Calu3 (cell line): Measurements from ENCODE around the gene TMEM100. TPM values are rescaled to one million over a fixed set of nuclear protein-coding genes. Genes with fewer than 3 reads are reported as not detected.

Source experiments
- BruUV-seq: library from RNA; stranded (reverse); fragments of 400-500 nt; replicated peaks from 2 replicates; lab custom pipeline; 2021; lab: Mats Ljungman, UMichigan
- CTCF ChIA-PET: fragments of 300-600 bp; sonication (Branson Sonifier 250); formaldehyde crosslinking; loops from one replicate; lab custom pipeline; 2022; ENCODE audit warnings: antibody characterized with exemption; lab: Charles Lee
- DNase-seq: peaks from one replicate; pipeline ENCODE4 v3.0.0; 2022
- H3K27ac Mint-ChIP-seq: one replicate; pipeline ENCODE4 v1.8.0; 2022; ENCODE audit warnings: mixed read lengths; ENCODE audit not compliant: unreplicated experiment
- H3K27me3 Mint-ChIP-seq: one replicate; pipeline ENCODE4 v1.8.0; 2022; ENCODE audit warnings: mixed read lengths; ENCODE audit not compliant: unreplicated experiment
- H3K36me3 Mint-ChIP-seq: one replicate; pipeline ENCODE4 v1.8.0; 2022; ENCODE audit warnings: mild to moderate bottlenecking, moderate library complexity, mixed read lengths; ENCODE audit not compliant: insufficient read depth, unreplicated experiment
- H3K4me1 Mint-ChIP-seq: one replicate; pipeline ENCODE4 v1.8.0; 2022; ENCODE audit warnings: mild to moderate bottlenecking, low read depth, mixed read lengths; ENCODE audit not compliant: unreplicated experiment
- H3K4me3 Mint-ChIP-seq: one replicate; pipeline ENCODE4 v1.8.0; 2022; ENCODE audit warnings: mild to moderate bottlenecking, low read depth, moderate library complexity, mixed read lengths; ENCODE audit not compliant: unreplicated experiment
- H3K9me3 Mint-ChIP-seq: one replicate; pipeline ENCODE4 v1.8.0; 2022; ENCODE audit warnings: low read depth, mixed read lengths; ENCODE audit not compliant: unreplicated experiment
- CTCF ChIP-seq: fragments of 200-600 bp; IDR thresholded peaks from one replicate; pipeline ENCODE4 v1.8.0; 2022; ENCODE audit warnings: antibody characterized with exemption; ENCODE audit not compliant: unreplicated experiment
- intact Hi-C: fragments of 100-400 bp; cut with micrococcal nuclease; formaldehyde crosslinking; loops from one replicate; pipeline ENCODE4 v1.10.0; 2022; ENCODE audit not compliant: unreplicated experiment
- total RNA-seq: library from RNA; stranded (reverse); gene quantifications from 2 replicates; pipeline ENCODE4 v1.2.3, GENCODE V29; 2022

TMEM100 gene
- total RNA-seq, 1 experiment from 2014 or later = not detected

GRCh38 chr17:55748841-55749240 is 26.2 kb upstream of the TMEM100 start:
- Mint-ChIP-seq H3K4me3 (no peak overlapping the region), H3K36me3 (peaks cover 20% of the 10 kb centered on the region), H3K9me3 (no peaks in the 10 kb centered on the region), H3K27me3 (no peaks in the 10 kb centered on the region), H3K4me1 (peaks cover 33% of the 10 kb centered on the region), H3K27ac (no peak overlapping the region)
- DNase-seq = no peak
- BruUV-seq = no TSS peak
- CTCF ChIA-PET = no interaction called here
- no peak for TF ChIP-seq CTCF
- intact Hi-C loops = no loop called here

DNA sequence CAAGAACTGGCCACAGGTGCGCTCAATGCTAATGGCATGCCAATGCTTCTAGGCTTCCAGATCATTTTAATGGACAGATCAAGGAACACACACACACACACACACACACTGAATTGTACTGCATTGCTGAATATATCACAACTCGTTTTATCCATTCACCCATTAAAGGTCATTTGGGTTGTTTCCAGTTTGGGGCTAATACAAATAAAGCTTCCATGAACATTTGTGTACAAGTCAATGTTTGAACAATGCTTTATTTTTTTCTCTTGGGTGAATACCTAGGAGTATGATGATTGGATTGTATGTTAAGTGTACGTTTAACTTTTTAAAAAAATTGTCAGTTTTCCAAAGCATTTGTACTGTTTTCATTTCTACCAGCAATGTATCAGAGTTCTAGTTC is 24.5 kb upstream of the TMEM100 start:
- H3K27me3 Mint-ChIP-seq = no peaks in the 10 kb centered on the region
- peaks cover 29% of the 10 kb centered on the region for H3K4me1 Mint-ChIP-seq
- no peaks in the 10 kb centered on the region for H3K9me3 Mint-ChIP-seq
- intact Hi-C loops = no loop called here
- no peak overlapping the region for H3K4me3 Mint-ChIP-seq
- no peak for TF ChIP-seq CTCF
- CTCF ChIA-PET = no interaction called here
- no peak for DNase-seq
- peaks cover 20% of the 10 kb centered on the region for H3K36me3 Mint-ChIP-seq
- BruUV-seq = no TSS peak
- H3K27ac Mint-ChIP-seq = no peak overlapping the region

DNA sequence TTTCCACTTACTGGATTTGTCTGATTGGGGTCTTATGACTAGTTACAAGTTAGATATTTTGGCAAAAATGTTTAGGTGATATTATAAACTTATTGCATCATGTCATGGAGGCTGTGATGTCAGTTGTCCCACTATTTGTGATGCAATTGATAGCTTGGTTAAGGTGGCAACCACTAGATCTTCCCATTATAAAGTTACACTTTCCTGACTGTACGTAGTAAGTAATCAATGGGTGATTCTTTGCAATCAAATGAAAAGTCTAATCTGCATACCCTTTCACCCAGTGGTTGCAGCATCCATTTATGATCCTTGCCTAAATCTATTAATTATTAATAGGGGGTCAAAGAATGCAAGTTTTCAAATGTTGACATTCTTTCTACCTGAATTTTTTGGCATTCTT is 23.8 kb upstream of the TMEM100 start:
- BruUV-seq = no TSS peak
- peak overlapping the region; percentile 64 for H3K27ac Mint-ChIP-seq
- no peaks in the 10 kb centered on the region for H3K27me3 Mint-ChIP-seq
- no peak for TF ChIP-seq CTCF
- intact Hi-C loops = no loop called here
- no peaks in the 10 kb centered on the region for H3K9me3 Mint-ChIP-seq
- H3K4me1 Mint-ChIP-seq = peaks cover 32% of the 10 kb centered on the region
- DNase-seq = no peak
- H3K4me3 Mint-ChIP-seq = no peak overlapping the region
- CTCF ChIA-PET = no interaction called here
- peaks cover 16% of the 10 kb centered on the region for H3K36me3 Mint-ChIP-seq

GRCh38 chr17:55745258-55745657 is 22.6 kb upstream of the TMEM100 start:
- Mint-ChIP-seq H3K27ac (no peak overlapping the region), H3K9me3 (no peaks in the 10 kb centered on the region), H3K4me1 (peaks cover 37% of the 10 kb centered on the region), H3K27me3 (no peaks in the 10 kb centered on the region), H3K4me3 (no peak overlapping the region), H3K36me3 (peaks cover 5% of the 10 kb centered on the region)
- CTCF ChIA-PET = no interaction called here
- no peak for DNase-seq
- no peak for TF ChIP-seq CTCF
- BruUV-seq = no TSS peak
- intact Hi-C loops = no loop called here
